T1000 (cell line): Measurements from ENCODE around the gene WDR91.
"Not testable (repeated sequence)": the region's sequence is repeated elsewhere in the genome, so short reads cannot be mapped to it uniquely, and the experiment has no call there.

Experiments
- DNase-seq: peaks from one replicate; lab custom pipeline; 2025; ENCODE audit warnings: mixed read lengths; lab: John Stamatoyannopoulos, UW

Gene WDR91

GRCh38 chr7:135178364-135178763, 33.0 kb downstream of the WDR91 start:
- DNase-seq = no peak

GRCh38 chr7:135177028-135177696, 34.2 kb downstream of the WDR91 start:
- no peak for DNase-seq

- no peak for DNase-seq
Observed at GRCh38 chr7:135175931-135176330, 35.4 kb downstream of the WDR91 start.

GRCh38 chr7:135174941-135175340, 36.4 kb downstream of the WDR91 start:
- DNase-seq = no peak

- DNase-seq = not testable (repeated sequence)
Observed at GRCh38 chr7:135173916-135174315, 37.4 kb downstream of the WDR91 start.

- not testable (repeated sequence) for DNase-seq
Observed at GRCh38 chr7:135171581-135172291, 39.6 kb downstream of the WDR91 start.

GRCh38 chr7:135170998-135171481, 40.3 kb downstream of the WDR91 start:
- DNase-seq = not testable (repeated sequence)

- DNase-seq = peak; percentile 81
Observed at GRCh38 chr7:135170274-135170997, 40.9 kb downstream of the WDR91 start, which contains the start of gene CYREN. TSS of gene CYREN (minus strand) at chr7:135170707. CDS start at chr7:135168922, 1,785 bp downstream.

GRCh38 chr7:135169964-135170273, 41.4 kb downstream of the WDR91 start:
- DNase-seq = no peak

- DNase-seq = no peak
Observed at GRCh38 chr7:135169141-135169963, 42.0 kb downstream of the WDR91 start.

- no peak for DNase-seq
Observed at GRCh38 chr7:135168489-135169140, 42.7 kb downstream of the WDR91 start.

- DNase-seq = no peak
Observed at GRCh38 chr7:135168001-135168400, 43.3 kb downstream of the WDR91 start.

- DNase-seq = no peak
Observed at GRCh38 chr7:135167365-135167917, 43.9 kb downstream of the WDR91 start.

- no peak for DNase-seq
Observed at GRCh38 chr7:135166338-135166990, 44.9 kb downstream of the WDR91 start.

- DNase-seq = no peak
Observed at GRCh38 chr7:135165862-135166261, 45.5 kb downstream of the WDR91 start.

GRCh38 chr7:135164357-135165061, 46.8 kb downstream of the WDR91 start:
- no peak for DNase-seq

GRCh38 chr7:135162382-135163001, 48.8 kb downstream of the WDR91 start:
- no peak for DNase-seq

- no peak for DNase-seq
Observed at GRCh38 chr7:135161669-135162068, 49.7 kb downstream of the WDR91 start.

- DNase-seq = no peak
Observed at GRCh38 chr7:135160858-135161653, 50.3 kb downstream of the WDR91 start.
